Endothelial cell of umbilical vein (primary cell): ENCODE results near the gene ITGB3. TPM values are rescaled to one million over a fixed set of nuclear protein-coding genes. Genes with fewer than 3 reads are reported as not detected.

ENCODE experiments used
- BruUV-seq: library from RNA; stranded (reverse); fragments of 400-500 nt; replicated peaks from 2 replicates; lab custom pipeline; 2021; lab: Mats Ljungman, UMichigan
- CTCF ChIA-PET: fragments of 300-600, 350-600 bp; sonication (Branson Sonifier 250); formaldehyde crosslinking; loops from one replicate; lab custom pipeline; 2021; ENCODE audit warnings: antibody characterized with exemption, inconsistent platforms; lab: Charles Lee
- POLR2A ChIA-PET: fragments of 300-600, 350-600 bp; sonication (Branson Sonifier 250); formaldehyde crosslinking; loops from one replicate; lab custom pipeline; 2021; ENCODE audit warnings: antibody characterized with exemption, inconsistent platforms; lab: Charles Lee
- DNase-seq: peaks from one replicate; pipeline ENCODE4 v3.0.0-alpha.2; 2011; ENCODE audit warnings: low read depth, low spot score
- FAIRE-seq: peaks from 2 replicates; lab custom pipeline; 2011; peaks lifted over from hg19 to GRCh38; lab: Jason Lieb, UNC
- H2AFZ ChIP-seq: 2 replicates; pipeline ENCODE4 v1.6.0; 2012; ENCODE audit warnings: low read depth, low read length, control low read depth, inconsistent platforms
- H3K27ac ChIP-seq: 2 replicates; pipeline ENCODE4 v1.5.1; 2011; ENCODE audit warnings: low read depth, mild to moderate bottlenecking, control low read depth, low read length, moderate library complexity; ENCODE audit not compliant: insufficient read depth
- H3K27me3 ChIP-seq, 2 experiments: 2 replicates each; pipeline versions ENCODE4 v1.6.0 to v1.6.1; 2011; ENCODE audit warnings: low read length in 2 of 2, mixed read lengths in 1 of 2; ENCODE audit not compliant: control insufficient read depth in 2 of 2, insufficient read depth in 2 of 2
- H3K36me3 ChIP-seq, 2 experiments: 2 replicates in 1 of 2; 3 replicates in 1 of 2; pipeline ENCODE4 v1.5.1; 2011; ENCODE audit warnings: low read length in 2 of 2, mild to moderate bottlenecking in 1 of 2, moderate library complexity in 1 of 2; ENCODE audit not compliant: control insufficient read depth in 2 of 2, insufficient read depth in 2 of 2; ENCODE audit errors: extremely low read depth in 1 of 2
- H3K4me1 ChIP-seq: 3 replicates; pipeline ENCODE4 v1.5.1; 2011; ENCODE audit warnings: mild to moderate bottlenecking, low read length; ENCODE audit not compliant: control insufficient read depth, insufficient read depth; ENCODE audit errors: extremely low read depth
- H3K4me2 ChIP-seq: 2 replicates; pipeline ENCODE4 v1.6.1; 2011; ENCODE audit warnings: low read length, control low read depth, mixed read lengths; ENCODE audit not compliant: insufficient read depth
- H3K4me3 ChIP-seq, 3 experiments: fragments of 200-600 bp in 1 of 3; sonication (generic), shearing (Covaris generic) in 1 of 3; replicated peaks in 1 of 3; 2 replicates each; pipeline ENCODE4 v1.5.1; 2011 to 2016; ENCODE audit warnings: control low read depth in 3 of 3, low read length in 3 of 3, mild to moderate bottlenecking in 2 of 3, inconsistent platforms in 1 of 3, low read depth in 1 of 3, moderate library complexity in 1 of 3; ENCODE audit not compliant: insufficient read depth in 1 of 3
- H3K79me2 ChIP-seq: 2 replicates; pipeline ENCODE4 v1.6.0; 2012; ENCODE audit warnings: low read length, inconsistent platforms; ENCODE audit not compliant: control insufficient read depth, insufficient read depth
- H3K9ac ChIP-seq: replicated peaks from 2 replicates; pipeline ENCODE3; 2011; ENCODE audit warnings: low read length, control low read depth; ENCODE audit not compliant: insufficient read depth; ENCODE audit errors: extremely low read depth
- H3K9me1 ChIP-seq: replicated peaks from 3 replicates; pipeline ENCODE4 v1.6.0; 2011; ENCODE audit warnings: mild to moderate bottlenecking, low read length; ENCODE audit not compliant: control insufficient read depth, insufficient read depth; ENCODE audit errors: extremely low read depth
- H3K9me3 ChIP-seq: replicated peaks from 2 replicates; pipeline ENCODE4 v1.5.1; 2012; ENCODE audit warnings: low read length, inconsistent platforms; ENCODE audit not compliant: control insufficient read depth, insufficient read depth
- H4K20me1 ChIP-seq: replicated peaks from 2 replicates; pipeline ENCODE3; 2011; ENCODE audit warnings: mild to moderate bottlenecking, low read length; ENCODE audit not compliant: control insufficient read depth, insufficient read depth; ENCODE audit errors: extremely low read depth
- CTCF ChIP-seq, 2 donors: IDR thresholded peaks; 1 replicate in 1 of 2; 2 replicates in 1 of 2; pipeline ENCODE4 v1.5.1; 2011; ENCODE audit warnings: low read length in 2 of 2, mild to moderate bottlenecking in 2 of 2, moderate library complexity in 2 of 2, control low read depth in 1 of 2, inconsistent platforms in 1 of 2, low read depth in 1 of 2; ENCODE audit not compliant: insufficient read depth in 1 of 2; ENCODE audit errors: extremely low read depth in 1 of 2
- EZH2 ChIP-seq: IDR thresholded peaks from 2 replicates; pipeline ENCODE4 v1.6.1; 2012; ENCODE audit warnings: borderline replicate concordance, low read depth, mild to moderate bottlenecking, moderate library complexity, low read length, inconsistent platforms; ENCODE audit not compliant: severe bottlenecking
- FOS ChIP-seq: IDR thresholded peaks from 2 replicates; pipeline ENCODE4 v1.6.1; 2011; ENCODE audit warnings: mild to moderate bottlenecking, low read length, moderate library complexity, borderline replicate concordance; ENCODE audit not compliant: insufficient read depth
- GATA2 ChIP-seq: IDR thresholded peaks from 2 replicates; pipeline ENCODE4 v1.7.0; 2011; ENCODE audit warnings: low read depth, mild to moderate bottlenecking, moderate library complexity, mixed read lengths, low read length; ENCODE audit not compliant: insufficient read length, insufficient read depth
- JUN ChIP-seq: IDR thresholded peaks from 2 replicates; pipeline ENCODE4 v1.6.1; 2011; ENCODE audit warnings: borderline replicate concordance, low read depth; ENCODE audit not compliant: insufficient read length, insufficient read depth
- MYC ChIP-seq: IDR thresholded peaks from one replicate; pipeline ENCODE4 v1.6.1; 2011; ENCODE audit warnings: mild to moderate bottlenecking, low read depth, low read length
- POLR2A ChIP-seq: IDR thresholded peaks from 2 replicates; pipeline ENCODE4 v1.6.1; 2012; ENCODE audit warnings: low read depth, mild to moderate bottlenecking, control low read depth, low read length
- POLR2AphosphoS5 ChIP-seq: IDR thresholded peaks from 2 replicates; pipeline ENCODE4 v1.6.1; 2012; ENCODE audit warnings: low read depth, mild to moderate bottlenecking, control low read depth, low read length, moderate library complexity; ENCODE audit not compliant: insufficient read depth
- dilution Hi-C: fragments of 300-500 bp; cut with MboI; formaldehyde crosslinking; loops from one replicate; pipeline ENCODE4 v1.15.0; 2019; ENCODE audit warnings: low sequenced_read_pairs; ENCODE audit not compliant: extremely low pct_ligation_motif_present
- intact Hi-C: fragments of 100-400 bp; cut with micrococcal nuclease; formaldehyde crosslinking; loops from one replicate; pipeline ENCODE4 v1.10.0; 2022
- polyA plus RNA-seq, 4 experiments: library from polyadenylated mRNA; depleted of rRNA in 3 of 4; stranded (reverse) in 3 of 4; unstranded in 1 of 4; fragments of >200 nt; gene quantifications; 2 replicates each; pipeline versions ENCODE4 v1.2.1 to v1.2.3, GENCODE V29; 2011 to 2012; ENCODE audit warnings: missing spikeins in 1 of 4
- total RNA-seq: library from RNA; stranded (reverse); gene quantifications from 2 replicates; pipeline ENCODE4 v1.2.3, GENCODE V29; 2021
- TF ChIP-seq, protein P1 (sequence below): IDR thresholded peaks from 2 replicates; pipeline ENCODE4 v1.6.1; 2011; ENCODE audit not compliant: insufficient read depth, insufficient read length

ITGB3 gene
- total and polyA plus RNA-seq, 2 donors (not counting 3 experiments of a cell fraction or from before 2014, with no cell fraction given), result 55.8 to 60.0 TPM

GRCh38 chr17:47323382-47324223 is 70.0 kb downstream of the ITGB3 start, which contains the start of gene EFCAB13:
TSS of gene EFCAB13 (plus strand) at chr17:47323955. CDS start at chr17:47328354, 4,399 bp downstream.
- no peaks in the 10 kb centered on the region for H3K27me3 ChIP-seq
- no peaks in the 10 kb centered on the region for H3K9me3 ChIP-seq
- peak within 1 kb of the TSS; percentile 96 for H2AFZ ChIP-seq
- H3K36me3 ChIP-seq, result no peaks in the 10 kb centered on the region
- FAIRE-seq (peak; percentile 87), DNase-seq (peak; percentile 94)
- peaks cover 15% of the 10 kb centered on the region for H3K4me1 ChIP-seq
- dilution Hi-C loops (no loop called here), intact Hi-C loops (loop anchor here (2.0 to 5.0 kb wide), 2 partner anchors 135 to 294 kb away; partner anchors contain the start of gene CDC27)
- peak within 1 kb of the TSS; percentile 71 to 89 (median 73) for H3K4me3 ChIP-seq
- TF ChIP-seq MYC (no peak), POLR2AphosphoS5 (peak; percentile 97), POLR2A (peak; percentile 95), GATA2 (no peak), FOS (no peak), JUN (no peak), EZH2 (no peak), CTCF (IDR thresholded peaks at IDR 0.05; ENCODE audit: extremely low read depth in 1 of 2, insufficient read depth in 1 of 2, low read depth in 1 of 2, low read length in 2 of 2) (peak in 1 of 2 donors; percentile 13)
- TF ChIP-seq, protein P1, sequence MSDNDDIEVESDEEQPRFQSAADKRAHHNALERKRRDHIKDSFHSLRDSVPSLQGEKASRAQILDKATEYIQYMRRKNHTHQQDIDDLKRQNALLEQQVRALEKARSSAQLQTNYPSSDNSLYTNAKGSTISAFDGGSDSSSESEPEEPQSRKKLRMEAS, result peak; percentile 33
- H3K4me2 ChIP-seq, result peak within 1 kb of the TSS; percentile 97
- no peaks in the 10 kb centered on the region for H3K9me1 ChIP-seq
- H3K79me2 ChIP-seq, result no peaks in the 10 kb centered on the region
- ChIA-PET POLR2A (interaction anchor here (1.4 kb wide), 1 partner anchor 8 kb away, joined by 5 read pairs; no protein-coding TSS in a partner anchor), CTCF (interaction anchor here (1.1 to 2.7 kb wide), 6 partner anchors 8 to 292 kb away, joined by 4 to 14 read pairs (median 6); no protein-coding TSS in a partner anchor)
- peak within 1 kb of the TSS; percentile 92 for H3K9ac ChIP-seq
- H3K27ac ChIP-seq, result peak within 1 kb of the TSS; percentile 53
- no peaks in the 10 kb centered on the region for H4K20me1 ChIP-seq
- BruUV-seq, result TSS peak; percentile 73
